ENCODE results near the gene CACNG4.
A peak's percentile ranks its signal among the peaks of the same experiment; 100 is the strongest.

The CACNG4 gene

DNA sequence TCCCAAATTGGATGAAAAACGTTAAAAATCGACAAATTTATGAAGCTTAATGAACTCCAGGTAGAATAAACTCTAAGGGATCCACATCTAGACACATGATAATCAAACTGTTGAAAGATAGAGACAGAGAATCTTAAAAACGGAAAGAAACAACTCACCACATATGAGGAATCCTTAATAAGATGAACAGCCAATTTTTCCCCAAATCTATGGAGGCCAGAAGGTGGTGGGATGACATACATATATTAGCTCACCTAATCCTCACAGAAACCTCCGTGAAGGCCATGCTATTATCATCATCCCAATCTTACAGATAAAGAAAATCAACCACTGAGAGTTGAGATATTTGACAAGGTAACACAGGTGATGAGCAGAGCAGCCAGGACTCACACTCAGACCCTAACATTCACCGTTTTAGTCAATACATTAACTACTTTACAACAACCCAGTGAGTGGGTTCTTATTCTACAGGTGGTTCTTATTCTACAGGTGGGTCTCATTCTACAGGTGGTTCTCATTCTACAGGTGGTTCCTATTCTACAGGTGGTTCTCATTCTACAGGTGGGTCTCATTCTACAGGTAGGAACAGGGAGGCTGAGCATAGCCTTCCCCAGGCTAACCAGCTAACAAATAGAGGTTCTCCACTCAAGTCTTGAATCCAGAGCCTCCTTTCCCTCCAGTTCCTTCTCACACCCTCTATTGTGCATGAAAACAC, 84.7 kb downstream of the CACNG4 start:
- DNase-seq: no peak

DNA sequence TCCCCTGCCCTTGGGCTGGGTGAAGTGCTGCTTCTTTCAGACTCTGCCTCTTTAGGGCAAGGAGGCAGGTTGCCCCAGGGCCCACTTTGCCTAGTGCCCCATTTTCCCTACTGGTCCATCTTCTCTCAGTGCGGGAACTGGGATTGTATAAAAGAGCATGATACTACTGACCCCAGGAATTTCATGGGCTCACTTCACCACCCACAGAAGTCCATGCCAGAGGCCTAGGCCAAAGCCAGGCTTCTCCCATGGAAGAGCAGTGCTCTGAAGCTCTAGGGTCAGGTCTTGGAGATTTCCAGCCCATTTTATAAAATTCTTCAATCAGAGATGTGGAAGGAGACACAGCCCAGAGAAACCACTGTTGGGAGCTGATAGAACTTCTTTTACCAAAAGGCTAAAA, 85.6 kb downstream of the CACNG4 start:
- no peak for DNase-seq

DNA sequence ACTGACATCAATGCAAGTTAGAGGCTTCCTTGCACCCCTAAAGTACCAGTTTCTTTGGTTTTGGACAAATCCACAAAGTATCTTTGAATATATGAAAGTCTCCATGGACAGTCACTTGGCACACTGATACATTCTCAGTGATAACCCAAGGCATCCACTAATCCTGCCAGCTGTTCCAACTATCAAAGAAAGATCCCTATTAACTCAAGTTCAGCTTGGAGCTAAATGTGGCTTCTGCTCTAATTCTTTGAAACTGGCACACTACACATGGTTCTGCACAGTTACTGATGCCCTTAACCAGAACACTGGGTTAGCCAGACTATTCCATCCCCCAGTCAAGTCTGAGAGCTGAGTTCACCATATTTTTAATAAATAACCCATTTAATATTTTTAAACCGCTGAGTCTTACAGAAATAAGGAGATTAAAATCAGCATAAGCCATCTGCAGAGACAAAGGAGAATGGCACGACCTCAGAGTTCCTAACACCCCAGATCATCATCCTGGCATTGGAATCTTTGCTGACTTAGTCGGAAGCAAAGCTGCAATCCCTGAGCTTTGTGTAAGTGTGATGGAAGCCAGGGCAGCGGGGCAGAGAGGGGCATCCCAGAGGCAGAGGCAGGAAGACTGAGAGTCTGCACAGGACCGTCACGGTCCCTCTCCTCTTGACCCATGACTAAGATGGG, 86.1 kb downstream of the CACNG4 start:
- DNase-seq: no peak

DNA sequence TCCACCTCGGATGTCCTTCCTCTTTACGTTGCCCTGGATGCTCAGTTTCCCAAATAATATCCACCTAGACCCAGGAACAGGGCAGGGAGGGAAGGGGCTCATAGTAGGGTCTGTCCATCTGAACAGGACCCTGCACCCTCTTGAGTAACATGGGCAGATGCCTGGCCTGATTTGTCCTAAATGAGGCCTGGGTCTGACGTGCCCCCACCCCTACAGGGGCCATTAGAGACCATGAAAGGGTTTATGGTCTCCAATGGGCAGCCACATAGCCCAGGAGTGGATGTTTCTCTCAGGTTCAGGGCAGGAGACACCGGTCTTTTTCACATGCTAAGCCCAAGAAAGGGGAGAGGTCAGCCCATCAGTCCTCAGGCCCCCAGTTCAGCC, 86.6 kb downstream of the CACNG4 start:
- no peak for DNase-seq

DNA sequence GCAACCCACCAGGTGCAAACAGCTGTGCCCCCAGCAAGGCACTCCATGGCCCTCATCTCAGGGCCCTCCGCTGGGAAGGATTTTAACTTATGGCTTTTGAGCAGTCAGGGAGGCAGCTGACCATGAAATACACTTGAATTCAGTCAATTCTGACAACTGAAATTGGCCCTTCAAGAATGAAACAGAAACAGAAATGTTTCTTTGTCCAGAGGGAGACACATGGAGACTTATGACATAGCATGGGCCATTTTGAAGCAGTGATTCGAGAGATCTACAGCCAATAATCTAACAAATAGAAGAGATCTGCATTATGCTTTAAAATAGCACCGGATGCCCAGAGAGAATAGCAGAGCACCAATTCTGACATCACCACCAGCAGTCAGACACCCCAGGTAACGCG, 87.3 kb downstream of the CACNG4 start:
- DNase-seq: no peak

DNA sequence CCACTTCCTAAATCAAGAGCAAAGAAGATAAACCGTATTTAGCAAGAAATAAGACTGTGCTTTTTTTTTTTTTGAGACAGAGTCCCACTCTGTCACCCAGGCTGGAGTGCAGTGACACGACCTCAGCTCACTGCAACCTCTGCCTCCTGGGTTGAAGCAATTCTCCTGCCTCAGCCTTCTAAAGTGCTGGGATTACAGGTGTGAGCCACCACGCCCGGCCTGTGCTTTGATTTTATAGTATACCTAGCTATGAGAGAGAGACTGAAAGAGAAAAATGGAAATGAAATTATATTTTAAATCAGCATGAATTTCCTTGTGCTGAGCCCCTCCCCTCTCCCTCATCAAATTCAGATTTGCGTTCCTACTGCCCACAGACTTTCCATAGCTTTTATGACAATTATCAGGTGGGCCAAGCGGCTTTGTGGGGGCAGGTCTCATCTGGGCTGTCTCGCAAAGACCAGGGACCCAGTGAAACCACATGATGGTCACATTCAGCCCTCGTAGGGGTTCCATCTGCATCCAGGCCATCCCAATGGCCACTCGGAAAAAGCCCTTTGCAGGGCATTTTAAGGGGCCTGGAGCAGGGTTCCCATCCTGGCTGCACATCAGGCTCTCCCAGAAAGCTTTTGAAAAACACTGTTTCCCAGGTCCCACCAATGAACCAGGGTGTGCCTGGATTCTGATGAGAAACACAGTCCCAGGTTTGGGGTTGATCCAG, 88.4 kb downstream of the CACNG4 start:
- no peak for DNase-seq

DNA sequence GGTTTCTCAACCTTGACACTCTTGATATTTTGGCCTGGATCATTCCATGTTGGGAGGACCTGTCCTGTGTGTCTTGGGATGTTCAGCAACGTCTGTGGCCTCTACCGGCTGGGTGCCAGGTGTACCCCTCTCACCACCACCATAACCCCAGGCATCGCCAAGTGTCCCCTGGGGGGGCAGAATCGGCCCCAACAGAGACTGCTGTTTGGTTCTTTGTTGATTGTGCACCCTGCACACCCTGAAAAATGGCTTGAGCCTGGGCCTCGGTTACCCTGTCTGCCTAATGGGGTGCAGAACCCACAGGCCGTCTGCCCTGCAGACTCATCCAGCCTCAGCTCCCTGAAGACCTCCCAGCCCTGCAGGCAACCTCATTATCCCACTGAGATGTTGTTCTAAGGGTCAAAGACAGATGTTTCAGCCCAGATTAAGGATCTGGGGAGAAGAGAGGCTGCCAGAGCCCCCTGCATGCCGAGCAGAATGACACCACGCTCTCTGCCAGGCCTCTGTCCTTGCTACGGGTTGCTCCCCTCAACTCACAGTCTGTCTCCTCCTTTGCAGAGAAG, 89.0 kb downstream of the CACNG4 start:
- DNase-seq: no peak

DNA sequence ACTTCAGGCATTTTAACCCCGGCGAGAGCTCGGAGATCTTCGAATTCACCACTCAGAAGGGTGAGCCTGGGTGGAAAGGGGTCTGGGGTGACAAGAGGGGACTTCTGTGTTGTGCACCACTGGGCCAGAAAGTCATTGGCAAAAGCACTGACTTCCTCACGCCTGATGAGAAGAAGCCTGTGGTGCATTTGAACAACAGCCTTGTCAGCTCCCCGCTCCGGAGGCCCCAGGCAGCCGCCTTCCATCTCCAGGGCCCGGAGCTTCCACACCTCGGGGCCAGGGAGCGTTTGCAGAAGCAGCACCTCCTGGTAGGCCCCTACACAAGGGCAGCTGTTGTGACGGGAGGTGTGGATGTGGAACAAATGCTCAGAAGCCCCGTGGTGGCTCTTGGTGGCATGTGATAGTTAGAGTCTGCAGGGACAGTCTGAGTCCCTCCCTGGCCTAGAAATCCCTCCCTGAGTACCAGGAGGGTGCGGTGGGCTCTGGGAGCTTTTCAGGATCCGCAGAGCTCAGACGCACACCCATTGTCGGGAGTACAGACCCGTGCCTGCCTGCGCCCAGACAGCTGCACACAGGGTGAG, 89.6 kb downstream of the CACNG4 start:
- no peak for DNase-seq

DNA sequence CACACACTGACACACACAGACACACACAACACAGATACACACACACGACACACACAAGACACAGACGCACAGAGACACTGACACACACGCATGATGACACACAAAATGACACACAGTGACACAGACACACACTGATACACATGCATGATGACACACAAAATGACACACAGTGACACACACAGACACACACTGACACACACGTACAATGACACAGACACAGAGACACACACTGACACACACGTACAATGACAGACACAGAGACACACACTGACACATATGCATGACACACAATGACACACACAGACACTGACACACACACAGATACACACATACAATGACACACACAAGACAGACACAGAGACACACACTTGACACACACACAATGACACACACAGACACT, 90.1 kb downstream of the CACNG4 start:
- DNase-seq: no peak

DNA sequence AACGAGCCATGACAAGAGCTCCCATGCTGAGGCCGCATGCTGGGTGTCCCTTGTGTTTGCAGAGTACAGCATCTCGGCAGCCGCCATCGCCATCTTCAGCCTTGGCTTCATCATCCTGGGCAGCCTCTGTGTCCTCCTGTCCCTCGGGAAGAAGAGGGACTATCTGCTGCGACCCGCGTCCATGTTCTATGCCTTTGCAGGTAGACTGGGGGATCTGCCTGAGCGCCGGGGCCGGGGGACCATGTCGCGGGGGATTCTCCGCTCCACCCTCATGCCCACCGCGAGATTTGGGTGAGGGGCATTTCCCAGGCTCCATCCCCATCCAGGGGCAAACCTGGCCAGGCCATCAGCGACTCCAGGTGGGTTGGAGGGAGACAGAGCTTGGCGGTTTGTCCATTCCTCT, 90.5 kb downstream of the CACNG4 start:
- no peak for DNase-seq

DNA sequence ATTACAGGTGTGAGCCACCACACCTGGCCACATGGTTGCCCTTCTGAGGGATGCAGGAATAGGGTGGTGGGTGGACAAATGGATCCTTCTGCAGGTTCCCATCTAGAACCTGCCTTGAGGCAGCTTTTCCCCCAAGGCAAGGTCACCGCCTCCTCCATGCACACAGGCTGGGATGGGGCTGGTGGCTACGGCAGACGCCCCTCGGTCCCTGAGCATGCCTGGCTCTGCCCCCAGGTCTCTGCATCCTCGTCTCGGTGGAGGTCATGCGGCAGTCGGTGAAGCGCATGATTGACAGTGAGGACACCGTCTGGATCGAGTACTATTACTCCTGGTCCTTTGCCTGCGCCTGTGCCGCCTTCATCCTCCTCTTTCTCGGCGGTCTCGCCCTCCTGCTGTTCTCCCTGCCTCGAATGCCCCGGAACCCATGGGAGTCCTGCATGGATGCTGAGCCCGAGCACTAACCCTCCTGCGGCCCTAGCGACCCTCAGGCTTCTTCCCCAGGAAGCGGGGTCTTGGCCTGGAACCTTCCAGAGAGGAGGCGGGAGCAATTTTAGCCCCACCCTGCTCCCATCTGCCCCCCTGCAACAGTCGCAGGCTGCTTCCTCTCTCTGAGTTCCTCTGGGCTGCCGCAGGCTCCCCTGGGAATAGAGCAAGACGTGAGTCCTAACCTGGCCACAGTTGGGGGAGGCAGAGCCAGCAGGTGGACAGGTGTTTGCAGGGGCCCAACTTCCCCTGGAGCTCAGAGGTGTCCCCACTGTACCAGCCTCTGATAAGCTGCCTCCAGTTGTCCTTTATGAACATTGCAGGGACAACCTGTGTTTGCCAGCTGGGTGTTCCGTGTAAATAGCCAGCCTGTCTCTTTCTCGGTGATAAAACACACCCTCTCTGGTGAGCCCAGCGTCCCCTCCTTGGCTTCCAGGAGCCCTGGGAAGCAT, 91.6 kb downstream of the CACNG4 start:
- no peak for DNase-seq

DNA sequence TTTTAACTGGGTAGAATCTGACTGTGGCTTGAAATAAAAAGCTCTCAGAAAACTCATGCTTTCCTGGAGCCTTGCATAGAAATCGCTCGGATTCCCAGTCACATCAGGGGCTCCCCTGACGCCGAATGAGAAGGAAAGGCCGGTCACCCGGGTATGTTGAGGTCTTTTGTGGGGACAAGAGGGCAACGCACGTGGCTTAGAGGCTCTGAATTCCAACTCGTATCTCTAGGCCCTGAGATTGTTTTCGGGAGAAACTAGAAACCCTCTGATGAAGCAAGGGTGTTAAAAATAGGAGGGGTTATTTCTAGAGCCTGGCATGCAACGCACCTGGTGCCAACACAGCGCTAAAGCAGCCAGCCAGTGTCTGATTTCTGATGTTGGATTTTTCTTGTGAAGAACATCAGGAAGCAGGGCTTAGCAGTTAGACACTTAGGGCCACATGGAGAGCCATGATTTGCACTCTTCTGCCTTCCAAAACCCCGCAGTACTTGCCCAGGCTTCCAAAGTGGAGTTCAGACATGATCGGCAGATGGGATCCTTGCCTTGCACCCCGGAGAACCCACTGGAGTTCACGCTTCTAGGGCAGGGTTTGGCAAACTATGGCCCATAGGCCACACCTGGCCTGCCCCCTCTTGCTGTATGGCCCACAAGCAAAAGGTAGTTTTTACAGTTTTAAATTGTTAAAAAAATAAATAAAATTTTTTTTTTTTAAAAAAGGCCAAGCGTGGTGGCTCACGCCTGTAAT, 92.4 kb downstream of the CACNG4 start:
- no peak for DNase-seq

DNA sequence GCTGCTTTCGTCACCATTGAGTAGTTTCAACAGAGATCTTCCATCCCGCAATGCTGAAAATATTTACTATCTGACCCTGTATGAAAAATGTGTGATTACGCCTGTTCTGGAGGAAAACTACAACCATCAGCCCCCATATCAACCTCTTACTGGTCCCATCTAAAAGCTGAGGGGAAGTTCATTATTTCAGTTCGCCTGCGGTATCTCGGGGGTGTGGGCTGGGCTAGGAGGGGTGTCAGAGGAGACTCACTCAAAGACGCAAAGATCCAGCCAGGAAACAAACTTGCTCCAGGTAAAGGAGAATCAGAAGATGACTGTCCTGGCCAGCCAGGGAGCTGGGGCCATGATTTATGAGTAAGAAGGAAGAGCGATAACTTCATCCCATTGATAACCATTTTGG, 93.5 kb downstream of the CACNG4 start:
- no peak for DNase-seq

DNA sequence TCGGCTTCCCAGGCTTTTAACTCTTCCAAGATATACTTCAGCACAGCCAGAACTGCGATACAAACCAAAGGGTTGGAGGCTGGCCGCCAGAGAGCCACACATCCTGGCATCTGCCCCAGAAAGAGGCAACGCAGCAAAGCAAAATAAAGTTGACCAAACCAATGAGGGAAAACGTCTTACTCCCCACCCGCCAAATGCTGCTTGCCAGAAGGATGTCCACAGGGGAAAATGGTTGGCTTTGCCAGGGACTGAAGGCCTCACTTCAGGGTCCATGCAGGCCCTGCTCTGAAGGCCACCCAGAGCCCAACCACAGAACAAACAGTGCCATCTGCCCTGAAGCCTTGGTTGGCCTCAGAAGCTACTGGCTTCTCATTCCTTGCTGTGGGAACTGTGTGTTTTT, 94.9 kb downstream of the CACNG4 start:
- DNase-seq: no peak

DNA sequence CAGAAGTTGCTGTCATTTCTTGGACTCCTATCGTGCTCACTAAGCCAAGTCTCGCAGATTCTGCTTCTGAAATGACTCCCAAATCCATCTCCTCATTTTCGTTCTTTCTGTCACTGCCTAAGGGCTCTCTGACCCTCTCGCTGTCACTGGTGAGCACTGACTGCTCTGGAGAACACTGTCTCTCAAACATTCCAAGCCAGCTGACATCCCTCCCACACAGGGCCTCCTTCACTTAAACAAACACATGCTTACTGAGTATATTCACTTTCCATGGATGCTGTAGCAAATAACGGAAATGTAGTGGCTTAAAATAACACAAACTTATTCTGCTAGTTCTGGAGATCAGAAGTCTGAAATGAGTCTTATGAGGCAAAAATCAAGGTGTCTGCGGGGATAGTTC, 98.6 kb downstream of the CACNG4 start:
- no peak for DNase-seq

DNA sequence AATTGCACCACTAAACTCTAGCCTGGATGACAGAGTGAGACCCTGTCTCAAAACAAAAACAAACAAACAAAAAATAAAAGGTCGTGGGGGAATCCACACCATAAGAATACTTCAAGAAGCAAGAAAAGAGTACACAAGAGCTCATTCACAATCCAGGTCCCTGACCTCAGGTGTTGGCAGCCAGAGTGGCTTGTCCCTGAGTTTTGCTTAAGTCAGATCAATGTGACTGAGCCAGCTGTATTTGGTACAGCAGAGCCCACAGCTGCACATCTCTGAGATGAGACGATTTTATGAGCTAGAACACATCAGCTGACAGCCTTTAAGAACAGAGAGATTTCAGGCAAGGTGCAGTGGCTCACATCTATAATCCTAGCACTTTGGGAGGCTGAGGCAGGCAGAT, 102.2 kb downstream of the CACNG4 start:
- DNase-seq: no peak

DNA sequence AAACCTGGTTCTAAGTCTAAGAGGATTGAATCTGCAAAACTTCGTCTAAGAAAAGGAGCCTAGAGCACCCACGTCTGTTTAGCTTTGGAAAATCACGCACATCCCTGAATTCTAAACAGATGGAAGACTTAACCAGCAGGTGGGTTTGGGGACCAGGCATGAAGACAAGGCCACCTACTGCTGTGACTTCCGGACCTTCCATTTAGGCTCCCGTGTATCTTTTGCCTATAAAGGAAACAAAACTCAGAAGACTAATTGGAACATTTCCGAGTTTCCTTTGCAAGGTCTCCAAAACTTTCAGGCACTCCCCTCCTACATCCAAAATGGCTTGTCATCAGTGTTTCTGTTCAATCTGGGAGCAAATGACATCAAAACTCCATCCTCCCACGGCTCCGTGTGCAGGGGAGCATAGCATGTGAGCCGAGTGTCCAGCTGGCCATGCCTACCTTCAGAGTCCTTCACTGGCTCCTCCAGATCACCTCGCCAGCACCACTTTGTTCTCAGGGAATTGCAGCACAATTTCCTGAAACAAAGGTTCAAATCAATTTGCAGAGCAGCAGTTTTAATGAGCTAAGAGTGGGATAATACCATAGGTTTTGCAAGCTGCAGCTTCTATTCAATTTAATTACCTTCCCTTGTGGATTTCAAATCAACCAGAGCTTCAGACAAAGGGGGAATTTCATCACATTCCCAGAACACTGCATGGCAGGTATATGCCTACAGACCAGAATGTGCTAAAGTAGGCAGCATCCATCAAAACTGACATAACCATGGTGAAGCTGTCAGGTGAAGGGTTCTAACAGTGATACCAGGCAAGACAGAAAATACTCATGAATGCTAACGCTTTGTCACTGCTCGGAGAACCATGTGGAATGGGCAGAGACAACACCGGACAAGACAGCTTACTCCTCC, 103.3 kb downstream of the CACNG4 start:
- DNase-seq: no peak

DNA sequence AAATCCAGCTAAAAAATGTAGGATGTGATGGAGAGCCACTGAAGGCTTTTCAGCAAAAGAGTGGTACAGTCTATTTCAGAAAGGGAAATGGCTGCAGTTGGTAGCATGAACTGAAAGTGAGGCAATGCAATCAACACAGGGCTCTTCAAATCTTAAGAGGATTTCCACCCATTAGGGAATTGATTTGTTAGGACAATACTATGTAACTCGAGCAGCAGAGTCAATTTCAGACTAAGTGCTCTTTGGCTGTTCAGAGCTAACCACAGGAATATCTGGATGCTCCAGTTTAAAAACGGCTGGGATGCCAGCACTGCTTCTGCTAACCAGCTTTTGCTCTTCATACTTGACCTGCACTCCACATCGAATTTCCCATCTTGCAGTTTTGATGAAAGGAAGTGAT, 104.5 kb downstream of the CACNG4 start:
- DNase-seq: peak; percentile 89

DNA sequence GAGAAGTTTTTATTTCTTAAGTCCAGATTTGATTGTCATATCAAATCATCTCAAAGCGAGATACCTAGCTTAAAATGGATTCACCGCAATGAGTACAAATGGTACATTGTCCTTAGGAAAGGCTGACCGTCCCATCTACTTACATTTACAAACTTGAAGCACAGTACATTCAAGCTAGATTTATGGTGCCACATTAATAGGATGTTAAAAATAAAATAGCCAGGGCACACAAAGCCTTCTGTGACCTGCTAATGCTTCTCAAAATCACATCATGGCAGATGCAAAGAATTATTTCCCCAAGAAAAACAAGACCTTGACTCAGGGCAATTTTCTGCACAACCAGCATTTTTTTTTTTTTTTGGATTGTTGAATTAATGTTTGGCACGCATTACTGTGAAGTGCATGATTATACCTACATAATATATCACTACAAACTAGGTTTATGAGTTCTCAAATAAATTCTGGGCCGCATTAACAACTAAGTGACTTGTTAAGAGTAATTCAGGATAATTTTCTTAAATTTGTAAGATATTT, 105.2 kb downstream of the CACNG4 start:
- no peak for DNase-seq

DNA sequence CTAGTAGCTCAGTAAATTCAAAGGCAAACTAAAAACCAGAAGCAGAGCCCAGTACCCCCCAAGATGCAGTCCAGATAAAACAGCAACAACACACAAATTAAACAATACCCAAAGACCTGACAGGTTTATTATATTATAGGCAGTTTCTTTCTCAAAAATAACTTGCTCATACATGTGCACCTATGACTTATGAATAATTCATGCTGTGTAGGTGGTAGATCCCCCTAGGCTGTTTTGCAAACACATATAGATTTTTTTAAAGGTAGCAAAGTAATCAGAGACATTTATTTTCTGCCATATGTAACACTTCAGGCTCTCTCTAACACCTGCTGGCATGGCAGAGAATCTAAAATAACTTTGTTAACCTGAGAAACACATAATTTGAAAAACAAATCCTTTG, 107.1 kb downstream of the CACNG4 start:
- DNase-seq: no peak
